Right lobe of liver (tissue), 6 donors: Measurements from ENCODE around the gene SF3A2. TPM values are rescaled to one million over a fixed set of nuclear protein-coding genes. Genes with fewer than 3 reads are reported as not detected.

Source experiments
- ATAC-seq, 4 donors: fragments of 200-7000 bp; cut with Tn5 transposase; one replicate each; pipeline ENCODE4 v1.9.1; 2020; ENCODE audit warnings: mild to moderate bottlenecking in 4 of 4, moderate library complexity in 4 of 4
- DNase-seq, 3 donors: peaks; one replicate each; pipeline ENCODE4 v3.0.0-alpha.2; 2020
- H3K27ac ChIP-seq, 3 donors: fragments of 200-600 bp; one replicate each; pipeline ENCODE4 v1.8.0; 2022
- H3K27me3 ChIP-seq, 2 donors: fragments of 200-600 bp; one replicate each; pipeline ENCODE4 v1.8.0; 2022
- H3K36me3 ChIP-seq, 4 donors: fragments of 200-600 bp; sonication (generic) in 1 of 4; one replicate each; pipeline versions ENCODE4 v1.5.1 to v1.8.0; 2017 to 2022; ENCODE audit warnings: control low read depth in 1 of 4
- H3K4me1 ChIP-seq, 4 donors: fragments of 200-600 bp; sonication (generic) in 1 of 4; one replicate each; pipeline versions ENCODE4 v1.5.1 to v1.8.0; 2017 to 2022; ENCODE audit warnings: control low read depth in 1 of 4
- H3K4me3 ChIP-seq, 3 donors: fragments of 200-600 bp; one replicate each; pipeline ENCODE4 v1.8.0; 2022
- H3K9me3 ChIP-seq, 4 donors: fragments of 200-600 bp; sonication (generic) in 1 of 4; one replicate each; pipeline versions ENCODE4 v1.5.1 to v1.8.0; 2017 to 2022; ENCODE audit warnings: control low read depth in 1 of 4
- POLR2A ChIP-seq: fragments of 450-650 bp; IDR thresholded peaks from one replicate; pipeline ENCODE4 v1.6.1; 2017; ENCODE audit warnings: antibody characterized with exemption, mild to moderate bottlenecking
- whole genome bisulfite sequencing: methylation state at CpG from one replicate; pipeline ENCODE4 v1.1.6; 2018; ENCODE audit warnings: low coverage, low lambda C conversion rate; ENCODE audit not compliant: insufficient coverage; ENCODE audit errors: missing lambda C conversion rate; 5-methylcytosine and 5-hydroxymethylcytosine counted together
- intact Hi-C, 2 donors: fragments of 100-400 bp; cut with DNase I; formaldehyde crosslinking; loops; one replicate each; pipeline versions ENCODE4 v1.11.2 to v1.14.1; 2022
- total RNA-seq, 6 experiments: library from RNA; depleted of rRNA in 2 of 6; stranded (reverse); fragments of >200 nt in 2 of 6; fragmentation: NEBNext Ultra II Directional in 3 of 6; extraction: Animal tissue kit (Norgen Biotek cat#: 25700) in 3 of 6; gene quantifications; one replicate each; pipeline versions ENCODE4 v1.1.0 to v1.2.4, GENCODE V29; 2016 to 2023
- TF ChIP-seq, protein P1 (sequence below), 4 donors: fragments of 200-600 bp in 3 of 4; fragments of 450-650 bp in 1 of 4; IDR thresholded peaks; one replicate each; pipeline versions ENCODE4 v1.5.1 to v1.8.0; 2016 to 2022; ENCODE audit warnings: antibody characterized with exemption in 4 of 4, mild to moderate bottlenecking in 2 of 4
- donor health status: DM: no; HTN: yes; CAD: no.
- donor health status: DM: no; HTN: no; CAD: no.
- donor health status: DM: no; HTN: no; CAD: no.
- donor health status: DM: no; HTN: yes; CAD: no.
- donor health status: DM: no; HTN: yes; CAD: no.

The SF3A2 gene
- total RNA-seq, 6 experiments from 2014 or later = 14.0 to 22.1 (median 19.1) TPM

DNA sequence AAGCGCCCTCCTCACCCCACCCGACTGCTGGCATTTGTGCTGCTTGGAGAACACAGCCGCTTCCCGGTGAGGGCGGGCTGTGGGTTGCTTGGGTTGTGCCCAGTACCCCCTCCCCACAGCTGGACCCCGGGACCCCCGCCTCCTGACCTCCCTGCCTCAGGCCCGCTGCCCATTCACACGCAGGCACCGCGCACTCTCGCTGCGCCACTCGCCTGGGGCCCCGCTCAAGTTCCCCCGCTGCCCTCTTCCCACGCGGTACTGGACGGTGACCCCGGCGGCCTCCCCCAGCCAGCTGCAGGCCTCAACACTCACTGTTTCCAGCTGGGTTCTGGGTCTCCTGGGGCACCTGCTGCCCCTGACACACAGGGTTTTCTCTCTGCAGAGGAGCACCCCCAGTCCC is 16.9 kb upstream of the SF3A2 start:
- H3K36me3 ChIP-seq = peaks cover 0 to 46% (median 13%) of the 10 kb centered on the region in 4 donors
- no peaks in the 10 kb centered on the region for H3K27me3 ChIP-seq
- DNase-seq (no peak), ATAC-seq (no peak)
- no peaks in the 10 kb centered on the region for H3K4me1 ChIP-seq
- TF ChIP-seq, protein P1, sequence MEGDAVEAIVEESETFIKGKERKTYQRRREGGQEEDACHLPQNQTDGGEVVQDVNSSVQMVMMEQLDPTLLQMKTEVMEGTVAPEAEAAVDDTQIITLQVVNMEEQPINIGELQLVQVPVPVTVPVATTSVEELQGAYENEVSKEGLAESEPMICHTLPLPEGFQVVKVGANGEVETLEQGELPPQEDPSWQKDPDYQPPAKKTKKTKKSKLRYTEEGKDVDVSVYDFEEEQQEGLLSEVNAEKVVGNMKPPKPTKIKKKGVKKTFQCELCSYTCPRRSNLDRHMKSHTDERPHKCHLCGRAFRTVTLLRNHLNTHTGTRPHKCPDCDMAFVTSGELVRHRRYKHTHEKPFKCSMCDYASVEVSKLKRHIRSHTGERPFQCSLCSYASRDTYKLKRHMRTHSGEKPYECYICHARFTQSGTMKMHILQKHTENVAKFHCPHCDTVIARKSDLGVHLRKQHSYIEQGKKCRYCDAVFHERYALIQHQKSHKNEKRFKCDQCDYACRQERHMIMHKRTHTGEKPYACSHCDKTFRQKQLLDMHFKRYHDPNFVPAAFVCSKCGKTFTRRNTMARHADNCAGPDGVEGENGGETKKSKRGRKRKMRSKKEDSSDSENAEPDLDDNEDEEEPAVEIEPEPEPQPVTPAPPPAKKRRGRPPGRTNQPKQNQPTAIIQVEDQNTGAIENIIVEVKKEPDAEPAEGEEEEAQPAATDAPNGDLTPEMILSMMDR (IDR thresholded peaks at IDR 0.05) = no peak
- TF ChIP-seq POLR2A = no peak
- intact Hi-C loops = no loop called here
- 81% methylated on average over 8 of the region's 21 CpGs for WGBS
- H3K9me3 ChIP-seq = no peaks in the 10 kb centered on the region
- no peak overlapping the region for H3K4me3 ChIP-seq
- no peak overlapping the region for H3K27ac ChIP-seq

DNA sequence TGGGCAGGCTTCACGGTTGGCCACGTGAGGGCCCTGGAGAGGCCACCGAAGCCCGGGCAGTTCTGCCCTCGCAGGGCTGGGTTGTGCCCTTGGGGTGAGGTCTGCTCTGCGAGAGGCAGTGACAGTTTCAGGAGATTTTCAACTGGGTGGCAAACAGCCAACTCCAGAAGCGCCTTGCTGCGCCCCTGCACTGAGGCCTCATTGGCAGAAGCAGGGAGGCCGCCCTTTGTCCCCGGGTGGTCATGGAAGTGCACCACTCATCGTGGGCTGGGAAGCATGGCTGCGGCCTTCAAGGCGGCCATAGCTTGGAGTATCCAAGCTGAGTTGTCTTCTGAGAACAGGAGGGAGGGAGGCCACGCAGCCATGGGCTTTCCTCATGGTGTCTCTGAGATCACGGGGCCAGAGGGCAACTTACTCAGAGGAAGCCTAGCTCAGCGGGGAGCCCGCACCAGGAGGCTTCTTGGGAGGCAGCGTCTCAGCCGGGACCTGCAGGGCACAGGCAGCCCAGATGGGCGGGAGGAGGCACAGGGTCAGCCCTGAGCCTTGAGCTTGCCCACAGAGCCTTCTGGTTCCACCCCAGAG is 15.3 kb upstream of the SF3A2 start:
- Histone ChIP-seq H3K27ac (no peak overlapping the region), H3K4me3 (no peak overlapping the region), H3K4me1 (no peaks in the 10 kb centered on the region), H3K36me3 (peaks cover 0 to 49% (median 6%) of the 10 kb centered on the region in 4 donors), H3K9me3 (no peaks in the 10 kb centered on the region), H3K27me3 (no peaks in the 10 kb centered on the region)
- ATAC-seq = no peak
- TF ChIP-seq, protein P1 (IDR thresholded peaks at IDR 0.05) = no peak
- TF ChIP-seq POLR2A = no peak
- no CpG with 5 or more reads among the region's 20 CpGs for WGBS
- no peak for DNase-seq
- intact Hi-C loops = no loop called here

DNA sequence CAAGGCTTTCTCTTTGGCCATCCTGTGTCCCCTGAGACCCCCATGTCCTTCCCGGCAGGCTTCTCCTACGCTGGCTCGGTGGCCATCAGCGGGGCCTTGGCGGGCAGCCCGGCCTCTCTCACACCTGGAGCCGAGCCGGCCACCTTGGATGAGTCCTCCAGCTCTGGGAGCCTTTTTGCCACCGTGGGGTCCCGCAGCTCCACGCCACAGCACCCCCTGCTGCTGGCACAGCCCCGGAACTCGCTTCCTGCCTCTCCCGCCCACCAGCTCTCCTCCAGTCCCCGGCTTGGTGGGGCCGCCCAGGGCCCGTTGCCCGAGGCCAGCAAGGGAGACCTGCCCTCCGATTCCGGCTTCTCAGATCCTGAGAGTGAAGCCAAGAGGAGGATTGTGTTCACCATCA is 14.7 kb upstream of the SF3A2 start:
- H3K27ac ChIP-seq = no peak overlapping the region
- H3K9me3 ChIP-seq = no peaks in the 10 kb centered on the region
- H3K4me1 ChIP-seq = no peaks in the 10 kb centered on the region
- 73% methylated on average over 5 of the region's 20 CpGs for WGBS
- H3K4me3 ChIP-seq = no peak overlapping the region
- TF ChIP-seq POLR2A = no peak
- TF ChIP-seq, protein P1 (IDR thresholded peaks at IDR 0.05) = peak in 1 of 4 donors; percentile 12
- ATAC-seq = no peak
- H3K27me3 ChIP-seq = no peaks in the 10 kb centered on the region
- H3K36me3 ChIP-seq = peaks cover 0 to 49% (median 3%) of the 10 kb centered on the region in 4 donors
- intact Hi-C loops = no loop called here
- DNase-seq = no peak

DNA sequence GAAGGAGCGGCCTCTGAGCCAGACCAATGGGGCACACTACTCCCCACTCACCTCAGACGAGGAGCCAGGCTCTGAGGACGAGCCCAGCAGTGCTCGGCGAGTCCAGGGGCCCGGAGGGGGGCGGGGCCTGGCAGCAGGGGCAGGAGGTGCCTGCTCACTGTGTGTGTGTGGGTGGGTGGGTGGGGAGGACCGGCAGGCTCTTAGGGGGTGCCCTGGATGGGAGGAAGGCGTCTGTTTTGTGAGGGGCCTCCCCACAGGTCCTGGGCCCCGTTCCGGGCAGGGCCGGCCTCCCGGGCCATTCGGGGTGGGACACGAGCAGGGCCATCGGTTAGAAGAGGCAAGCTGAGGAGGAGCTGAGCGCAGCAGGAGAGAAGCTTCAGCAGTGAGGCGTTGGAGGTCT is 13.2 kb upstream of the SF3A2 start:
- Histone ChIP-seq H3K4me3 (no peak overlapping the region), H3K9me3 (no peaks in the 10 kb centered on the region), H3K4me1 (peaks cover 0 to under 1% (median 0%) of the 10 kb centered on the region in 4 donors), H3K27me3 (no peaks in the 10 kb centered on the region), H3K36me3 (peaks cover 0 to 43% (median 1%) of the 10 kb centered on the region in 4 donors), H3K27ac (no peak overlapping the region)
- intact Hi-C loops = no loop called here
- WGBS = 92% methylated on average over 4 of the region's 18 CpGs
- TF ChIP-seq POLR2A = no peak
- TF ChIP-seq, protein P1 (IDR thresholded peaks at IDR 0.05) = no peak
- ATAC-seq (no peak), DNase-seq (no peak)
